Esophagus squamous epithelium (tissue), 5 donors: ENCODE measurements around the gene RNF39. TPM values are rescaled to one million over a fixed set of nuclear protein-coding genes. Genes with fewer than 3 reads are reported as not detected.

Experiments
- DNase-seq: peaks from one replicate; lab custom pipeline; 2025; lab: John Stamatoyannopoulos, UW
- H3K27ac ChIP-seq, 4 donors: fragments of 200-600 bp; sonication (generic); one replicate each; pipeline ENCODE4 v1.5.1; 2016 to 2019; ENCODE audit warnings: mild to moderate bottlenecking in 1 of 4
- H3K27me3 ChIP-seq, 4 donors: fragments of 200-600 bp; sonication (generic); 1 replicate in 3 of 4; 2 replicates in 1 of 4; pipeline versions ENCODE4 v1.5.1 to v1.6.0; 2017 to 2021; ENCODE audit warnings: antibody characterized with exemption in 1 of 4
- H3K36me3 ChIP-seq, 3 donors: fragments of 200-600 bp; sonication (generic); one replicate each; pipeline ENCODE4 v1.5.1; 2016 to 2019
- H3K4me1 ChIP-seq, 3 donors: fragments of 200-600 bp; sonication (generic); one replicate each; pipeline ENCODE4 v1.5.1; 2017 to 2019
- H3K4me3 ChIP-seq, 4 donors: fragments of 200-600 bp; sonication (generic); 1 replicate in 3 of 4; 2 replicates in 1 of 4; pipeline ENCODE4 v1.5.1; 2016 to 2019; ENCODE audit warnings: mild to moderate bottlenecking in 2 of 4, moderate library complexity in 1 of 4
- H3K9me3 ChIP-seq, 3 donors: fragments of 200-600 bp; sonication (generic); one replicate each; pipeline ENCODE4 v1.5.1; 2016 to 2019
- CTCF ChIP-seq, 6 experiments: fragments of 450-650 bp in 4 of 6; fragments of 200-600 bp in 2 of 6; sonication (generic) in 2 of 6; IDR thresholded peaks; one replicate each; pipeline ENCODE4 v1.5.1; 2016 to 2019; ENCODE audit warnings: antibody characterized with exemption in 6 of 6, mild to moderate bottlenecking in 4 of 6, moderate library complexity in 4 of 6
- POLR2A ChIP-seq, 4 donors: fragments of 450-650 bp; IDR thresholded peaks; one replicate each; pipeline ENCODE4 v1.6.1; 2017; ENCODE audit warnings: antibody characterized with exemption in 4 of 4, mild to moderate bottlenecking in 4 of 4, moderate library complexity in 3 of 4
- WGBS, 2 donors: methylation state at CpG; one replicate each; pipeline ENCODE4 v1.1.5; 2018; 5-methylcytosine and 5-hydroxymethylcytosine counted together
- intact Hi-C: fragments of 100-400 bp; cut with DNase I; formaldehyde crosslinking; loops from one replicate; pipeline ENCODE4 v1.15.0; 2022
- total RNA-seq, 4 donors: library from RNA; depleted of rRNA; stranded (reverse); fragments of >200 nt; gene quantifications; one replicate each; pipeline ENCODE4 v1.1.0, GENCODE V29; 2016
- donor health status: DM: yes; HTN: yes; CAD: no.

RNF39 gene
- total RNA-seq, 4 donors from 2014 or later, result 3.1 to 11.4 (median 9.2) TPM

- H3K4me1 ChIP-seq, result peaks cover 18 to 70% (median 27%) of the 10 kb centered on the region in 3 donors
- peaks cover 0 to 44% (median 3%) of the 10 kb centered on the region in 3 donors for H3K36me3 ChIP-seq
- 62 to 74% methylated on average over 3 of the region's 3 CpGs for WGBS, 2 donors
- intact Hi-C loops, result no loop called here
- H3K9me3 ChIP-seq, result no peaks in the 10 kb centered on the region
- H3K4me3 ChIP-seq, result no peak overlapping the region
- H3K27ac ChIP-seq, result no peak overlapping the region
- TF ChIP-seq POLR2A (IDR thresholded peaks at IDR 0.05), result no peak
- TF ChIP-seq CTCF (IDR thresholded peaks at IDR 0.05), result no peak
- H3K27me3 ChIP-seq, result peaks cover 0 to 61% (median 5%) of the 10 kb centered on the region in 4 donors
- no peak for DNase-seq
Observed at GRCh38 chr6:30071858-30072257, 3.7 kb downstream of the RNF39 start.

- H3K27ac ChIP-seq, result no peak overlapping the region
- intact Hi-C loops, result no loop called here
- peaks cover 0 to 59% (median 5%) of the 10 kb centered on the region in 4 donors for H3K27me3 ChIP-seq
- H3K9me3 ChIP-seq, result no peaks in the 10 kb centered on the region
- H3K36me3 ChIP-seq, result peaks cover 0 to 44% (median 3%) of the 10 kb centered on the region in 3 donors
- 65 to 66% methylated on average over 24 to 34 of the region's 68 CpGs for WGBS, 2 donors
- no peak for DNase-seq
- TF ChIP-seq POLR2A (IDR thresholded peaks at IDR 0.05) (no peak), CTCF (IDR thresholded peaks at IDR 0.05) (no peak)
- H3K4me1 ChIP-seq, result peaks cover 18 to 67% (median 27%) of the 10 kb centered on the region in 3 donors
- peak overlapping the region in 2 of 4 donors; percentile 7 to 13 for H3K4me3 ChIP-seq
Observed at GRCh38 chr6:30071081-30071818, 4.3 kb downstream of the RNF39 start.

- 5 to 8% methylated on average over 7 to 8 of the region's 8 CpGs for WGBS, 2 donors
- Histone ChIP-seq H3K27ac (peak overlapping the region; percentile 88 to 97 (median 94)), H3K36me3 (peaks cover 0 to 59% (median 3%) of the 10 kb centered on the region in 3 donors), H3K9me3 (no peaks in the 10 kb centered on the region), H3K4me1 (peaks cover 14 to 58% (median 17%) of the 10 kb centered on the region in 3 donors), H3K4me3 (peak overlapping the region; percentile 54 to 88 (median 77)), H3K27me3 (peaks cover 0 to 23% (median 0%) of the 10 kb centered on the region in 4 donors)
- TF ChIP-seq CTCF (IDR thresholded peaks at IDR 0.05) (no peak), POLR2A (IDR thresholded peaks at IDR 0.05) (no peak)
- intact Hi-C loops, result no loop called here
- DNase-seq, result no peak
Observed at GRCh38 chr6:30067460-30068139, 8.0 kb downstream of the RNF39 start.

- intact Hi-C loops, result no loop called here
- peak; percentile 98 for DNase-seq
- Histone ChIP-seq H3K4me3 (peak within 1 kb of the TSS; percentile 54 to 88 (median 77)), H3K36me3 (peaks cover 0 to 52% (median 3%) of the 10 kb centered on the region in 3 donors), H3K27me3 (peaks cover 0 to 15% (median 0%) of the 10 kb centered on the region in 4 donors), H3K4me1 (peaks cover 17 to 64% (median 22%) of the 10 kb centered on the region in 3 donors), H3K9me3 (no peaks in the 10 kb centered on the region), H3K27ac (peak within 1 kb of the TSS; percentile 88 to 97 (median 94))
- TF ChIP-seq CTCF (IDR thresholded peaks at IDR 0.05), result peak in 1 of 6 experiments; percentile 50
- TF ChIP-seq POLR2A (IDR thresholded peaks at IDR 0.05), result peak in 3 of 4 donors; percentile 74 to 91 (median 84)
- 0 to 1% methylated on average over 31 to 36 of the region's 46 CpGs for WGBS, 2 donors
Observed at GRCh38 chr6:30066577-30067459, 8.8 kb downstream of the RNF39 start, which contains the start of gene PPP1R11. PPP1R11 (plus strand) TSS chr6:30067198; CDS start chr6:30067411, 213 bp downstream.
